ENCODE results near the gene CAPNS1. TPM values are rescaled to one million over a fixed set of nuclear protein-coding genes. Genes with fewer than 3 reads are reported as not detected.

Gene CAPNS1
- total RNA-seq, 6 experiments from 2014 or later: 1,039 to 1,309 (median 1,209) TPM

- Mint-ChIP-seq H3K4me1 (ENCODE audit: low read depth) (peaks cover 18% of the 10 kb centered on the region), H3K27me3 (ENCODE audit: insufficient read depth) (peaks cover 3% of the 10 kb centered on the region; the same call in 1 of the 2 replicates), H3K9me3 (no peaks in the 10 kb centered on the region), H3K4me3 (no peak overlapping the region), H3K27ac (no peak overlapping the region), H3K36me3 (ENCODE audit: low read depth) (peaks cover 21% of the 10 kb centered on the region)
- TF ChIP-seq CTCF (IDR thresholded peaks at IDR 0.05): no peak
- no peak for DNase-seq
Measured at GRCh38 chr19:36111200-36111539, 28.7 kb upstream of the CAPNS1 start.

GRCh38 chr19:36112678-36113077, 27.2 kb upstream of the CAPNS1 start:
- peak overlapping the region; percentile 76 for H3K4me3 Mint-ChIP-seq
- no peak for TF ChIP-seq CTCF (IDR thresholded peaks at IDR 0.05)
- peaks cover 33% of the 10 kb centered on the region for H3K4me1 Mint-ChIP-seq (ENCODE audit: low read depth)
- H3K9me3 Mint-ChIP-seq: no peaks in the 10 kb centered on the region
- DNase-seq: no peak
- H3K27ac Mint-ChIP-seq: no peak overlapping the region
- peaks cover 3% of the 10 kb centered on the region; the same call in 1 of the 2 replicates for H3K27me3 Mint-ChIP-seq (ENCODE audit: insufficient read depth)
- peaks cover 23% of the 10 kb centered on the region for H3K36me3 Mint-ChIP-seq (ENCODE audit: low read depth)

GRCh38 chr19:36113425-36113824, 26.4 kb upstream of the CAPNS1 start:
- Mint-ChIP-seq H3K9me3 (no peaks in the 10 kb centered on the region), H3K27me3 (ENCODE audit: insufficient read depth) (peaks cover 3% of the 10 kb centered on the region; the same call in 1 of the 2 replicates), H3K36me3 (ENCODE audit: low read depth) (peaks cover 29% of the 10 kb centered on the region), H3K4me3 (peak overlapping the region; percentile 99), H3K4me1 (ENCODE audit: low read depth) (peaks cover 40% of the 10 kb centered on the region), H3K27ac (peak overlapping the region; percentile 98)
- no peak for TF ChIP-seq CTCF (IDR thresholded peaks at IDR 0.05)
- no peak for DNase-seq

- no peaks in the 10 kb centered on the region for H3K9me3 Mint-ChIP-seq
- peaks cover 3% of the 10 kb centered on the region for H3K27me3 Mint-ChIP-seq (ENCODE audit: insufficient read depth)
- peaks cover 40% of the 10 kb centered on the region for H3K4me1 Mint-ChIP-seq (ENCODE audit: low read depth)
- H3K4me3 Mint-ChIP-seq: peak overlapping the region; percentile 99
- TF ChIP-seq CTCF (IDR thresholded peaks at IDR 0.05): no peak; the same call in 1 of the 2 replicates
- peak overlapping the region; percentile 98 for H3K27ac Mint-ChIP-seq
- H3K36me3 Mint-ChIP-seq (ENCODE audit: low read depth): peaks cover 29% of the 10 kb centered on the region
- peak; percentile 10 for DNase-seq
Measured at GRCh38 chr19:36113894-36114720, 25.8 kb upstream of the CAPNS1 start.

GRCh38 chr19:36114721-36115452, 25.0 kb upstream of the CAPNS1 start, which contains the start of gene POLR2I:
Gene POLR2I (minus strand): TSS chr19:36114875. CDS start chr19:36114856, 19 bp downstream.
- Mint-ChIP-seq H3K27ac (peak within 1 kb of the TSS; percentile 98), H3K9me3 (no peaks in the 10 kb centered on the region), H3K27me3 (ENCODE audit: insufficient read depth) (peaks cover 3% of the 10 kb centered on the region), H3K36me3 (ENCODE audit: low read depth) (peaks cover 32% of the 10 kb centered on the region), H3K4me1 (ENCODE audit: low read depth) (peaks cover 41% of the 10 kb centered on the region), H3K4me3 (peak within 1 kb of the TSS; percentile 99)
- DNase-seq: peak; percentile 100
- TF ChIP-seq CTCF (IDR thresholded peaks at IDR 0.05): no peak
